GM18868 (cell line): ENCODE results near the gene CPXM1.

Source experiments
- ATAC-seq: cut with Tn5 transposase; IDR thresholded peaks from one replicate; pipeline ENCODE4 v1.9.1; 2021; ENCODE audit warnings: mild to moderate bottlenecking, moderate library complexity; ENCODE audit not compliant: unreplicated experiment

CPXM1 gene

DNA sequence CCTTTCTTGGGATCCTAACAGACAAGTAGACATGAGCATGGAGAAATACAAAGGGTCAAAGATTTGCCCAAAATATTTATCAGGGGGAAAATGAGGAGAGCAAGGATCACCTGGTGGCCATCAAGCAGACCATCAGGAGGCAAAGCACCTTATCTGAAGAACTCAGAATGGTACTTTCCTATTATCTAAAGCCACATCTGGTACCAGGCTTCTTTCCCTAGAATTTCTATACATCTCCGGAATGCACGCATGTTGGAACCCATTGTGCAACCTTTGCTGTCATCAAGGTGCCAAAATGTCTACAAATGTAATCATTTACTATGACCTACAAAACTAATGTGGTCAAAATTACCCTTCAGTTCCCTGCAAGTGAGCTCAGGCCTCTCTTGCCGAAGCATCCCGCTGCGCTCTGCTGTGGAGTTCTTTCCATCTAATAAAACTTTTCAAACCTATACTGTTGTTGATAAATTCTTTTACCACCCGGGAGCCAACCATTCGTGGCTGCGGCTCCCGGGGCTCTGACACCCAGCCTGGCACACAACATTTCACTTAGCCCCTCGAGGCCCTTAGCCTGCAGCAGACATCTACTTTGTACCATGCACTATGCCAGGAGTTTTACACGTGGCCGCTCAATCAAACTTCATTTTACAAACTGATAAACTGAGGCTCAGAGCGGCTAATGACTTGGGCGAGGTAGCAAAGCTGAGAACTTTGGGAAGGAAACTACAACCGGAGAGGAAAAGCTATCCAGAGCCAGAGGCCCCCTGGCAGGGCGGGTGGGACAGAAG, 3.8 kb upstream of the CPXM1 start:
- no peak for ATAC-seq

GRCh38 chr20:2801286-2801728, 880 bp upstream of the CPXM1 start:
- ATAC-seq, result no peak

GRCh38 chr20:2799688-2800520, 523 bp downstream of the CPXM1 start:
- no peak for ATAC-seq

- ATAC-seq, result no peak
These were observed 1.2 kb downstream of the CPXM1 start for GRCh38 chr20:2799271-2799670.

GRCh38 chr20:2798814-2799213, 1.6 kb downstream of the CPXM1 start:
- ATAC-seq, result no peak

- no peak for ATAC-seq
These were observed 2.2 kb downstream of the CPXM1 start for GRCh38 chr20:2798095-2798805.

DNA sequence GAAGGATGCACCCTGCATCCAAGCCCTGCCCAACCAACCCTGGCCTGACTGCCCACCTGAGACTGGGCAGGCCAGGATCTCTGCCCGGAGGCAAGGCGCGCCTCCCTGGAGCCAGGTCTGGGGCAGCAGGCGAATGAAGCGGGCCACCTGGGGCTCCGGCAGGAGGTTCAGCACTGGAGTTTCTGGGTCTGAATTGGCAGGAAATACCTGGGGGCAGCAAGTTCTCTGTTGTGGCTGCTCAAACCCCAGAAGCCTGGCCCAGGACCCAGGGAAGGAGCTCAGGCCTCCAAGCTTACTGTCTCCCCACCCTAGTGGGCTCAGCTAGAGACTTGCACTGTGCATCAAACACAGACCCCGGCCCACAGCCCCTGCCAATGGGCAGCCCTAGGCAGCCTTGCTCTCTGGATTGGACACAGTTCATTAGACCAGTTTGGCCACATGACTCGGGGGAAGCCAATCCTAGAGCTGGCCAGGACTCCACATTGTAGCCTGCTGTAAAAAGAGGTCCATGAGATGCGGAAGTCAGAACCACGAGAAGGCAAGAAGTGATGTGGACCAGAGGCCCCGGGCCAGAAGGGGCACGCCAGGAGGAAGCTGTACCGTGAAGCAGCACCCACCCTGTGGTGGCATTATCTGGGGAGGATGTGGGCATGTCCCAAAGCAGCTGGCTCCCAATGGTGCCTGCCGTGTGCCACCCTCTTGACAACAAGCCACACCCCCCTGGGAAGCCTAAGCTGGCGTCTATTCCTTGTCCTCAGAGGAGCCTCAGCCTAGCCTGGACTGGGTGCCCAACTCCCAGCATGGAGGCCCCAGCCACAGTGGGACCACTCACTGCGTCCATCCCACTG, 3.1 kb downstream of the CPXM1 start:
- ATAC-seq, result no peak

DNA sequence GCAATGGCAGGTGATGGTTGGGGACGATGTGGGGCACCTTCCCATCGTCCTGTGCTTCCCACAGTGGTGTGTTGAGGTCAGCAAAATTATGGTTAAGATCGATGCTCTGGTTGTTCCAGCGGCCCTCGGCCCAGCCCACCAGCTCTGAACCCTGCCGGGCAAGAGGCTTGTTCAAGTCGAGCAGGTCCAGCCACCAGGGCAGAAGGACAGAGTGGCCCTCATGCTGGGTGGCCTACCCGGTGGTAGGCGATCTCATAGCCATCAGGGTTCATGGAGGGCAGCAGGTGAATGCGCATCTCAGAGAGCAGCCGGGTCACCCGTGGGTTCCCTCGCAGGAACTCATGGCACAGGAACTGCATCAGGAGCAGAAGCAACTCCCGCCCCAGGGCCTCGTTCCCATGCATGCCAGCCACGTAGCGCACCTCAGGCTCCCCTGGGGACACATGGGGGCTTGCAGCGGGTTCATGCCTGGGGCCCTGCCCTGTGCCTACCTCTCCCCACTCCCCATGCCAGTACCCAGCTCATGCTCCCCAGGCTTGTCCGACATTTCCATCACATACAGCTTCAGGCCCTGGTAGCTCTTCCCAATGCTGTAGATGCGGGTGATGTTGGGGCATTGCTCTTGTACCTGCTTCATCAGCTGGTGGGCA, 4.3 kb downstream of the CPXM1 start:
- ATAC-seq, result no peak

DNA sequence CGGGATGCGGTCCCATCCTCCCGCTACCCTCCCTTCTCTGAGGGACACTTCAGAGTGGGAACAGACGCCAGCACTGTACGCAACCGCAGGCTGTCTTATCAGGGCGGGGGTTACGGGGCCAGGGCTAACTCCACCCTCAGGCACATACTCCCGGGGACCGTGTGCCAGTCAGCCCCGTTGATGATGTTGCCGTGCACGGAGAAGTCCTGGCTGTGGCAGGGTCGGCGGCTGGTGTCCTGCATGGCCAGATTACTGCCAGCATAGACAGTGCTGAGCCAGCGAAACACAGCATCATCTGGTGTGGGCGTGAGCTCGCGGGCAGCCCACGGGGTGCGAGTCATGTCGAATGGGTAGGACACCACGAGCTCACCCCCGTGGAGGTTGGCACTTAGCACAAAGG, 5.0 kb downstream of the CPXM1 start:
- no peak for ATAC-seq

DNA sequence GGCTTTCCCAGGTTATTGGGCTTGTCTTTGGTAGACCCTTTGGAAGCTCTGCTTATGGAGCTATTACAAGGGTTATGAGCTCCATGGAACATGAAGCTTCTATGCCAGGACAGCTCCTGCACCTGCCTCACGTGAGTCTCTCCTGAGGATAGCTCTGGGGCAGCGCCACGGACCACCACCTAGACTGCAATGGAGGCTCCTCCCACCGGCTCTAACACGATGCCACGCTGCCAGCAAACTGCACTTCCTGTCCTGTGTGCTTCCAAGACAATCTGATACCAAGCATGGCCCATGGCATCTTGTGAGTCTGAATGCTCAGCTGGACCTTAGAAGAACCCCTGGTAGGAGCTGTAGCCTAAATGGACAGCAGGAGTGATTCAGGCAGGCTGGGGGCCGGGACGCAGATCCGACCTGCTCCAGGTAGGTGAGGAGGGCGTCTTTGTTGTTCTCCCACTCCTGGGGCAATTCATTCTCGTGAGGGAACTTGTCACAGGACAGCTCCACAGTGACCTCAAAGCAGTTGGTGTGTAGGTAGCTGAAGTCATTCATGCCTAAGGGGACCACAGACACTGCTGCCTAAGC, 5.5 kb downstream of the CPXM1 start:
- ATAC-seq, result no peak

GRCh38 chr20:2794202-2794748, 6.2 kb downstream of the CPXM1 start:
- ATAC-seq, result no peak

GRCh38 chr20:2793471-2793870, 7.0 kb downstream of the CPXM1 start:
- no peak for ATAC-seq

GRCh38 chr20:2783908-2784566, 16.4 kb downstream of the CPXM1 start:
- ATAC-seq, result no peak

DNA sequence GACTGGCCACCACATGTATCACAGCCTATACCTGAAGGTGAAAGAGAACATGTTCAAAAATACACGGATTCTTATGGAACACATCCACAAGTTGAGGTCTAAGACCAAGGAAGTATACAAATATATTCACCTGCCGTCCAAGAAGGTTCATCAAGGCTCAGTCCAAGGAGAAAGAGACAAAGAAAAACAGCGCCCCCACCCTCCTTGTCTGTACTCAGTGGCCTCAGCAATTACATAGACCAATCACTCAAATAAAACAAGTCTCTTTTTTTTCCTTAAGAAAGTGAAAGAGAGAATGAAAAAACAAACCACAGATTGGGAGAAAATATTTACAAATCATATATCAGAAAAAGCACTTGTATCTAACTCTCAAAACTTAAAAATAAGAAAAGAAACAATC, 19.5 kb downstream of the CPXM1 start:
- ATAC-seq, result no peak

DNA sequence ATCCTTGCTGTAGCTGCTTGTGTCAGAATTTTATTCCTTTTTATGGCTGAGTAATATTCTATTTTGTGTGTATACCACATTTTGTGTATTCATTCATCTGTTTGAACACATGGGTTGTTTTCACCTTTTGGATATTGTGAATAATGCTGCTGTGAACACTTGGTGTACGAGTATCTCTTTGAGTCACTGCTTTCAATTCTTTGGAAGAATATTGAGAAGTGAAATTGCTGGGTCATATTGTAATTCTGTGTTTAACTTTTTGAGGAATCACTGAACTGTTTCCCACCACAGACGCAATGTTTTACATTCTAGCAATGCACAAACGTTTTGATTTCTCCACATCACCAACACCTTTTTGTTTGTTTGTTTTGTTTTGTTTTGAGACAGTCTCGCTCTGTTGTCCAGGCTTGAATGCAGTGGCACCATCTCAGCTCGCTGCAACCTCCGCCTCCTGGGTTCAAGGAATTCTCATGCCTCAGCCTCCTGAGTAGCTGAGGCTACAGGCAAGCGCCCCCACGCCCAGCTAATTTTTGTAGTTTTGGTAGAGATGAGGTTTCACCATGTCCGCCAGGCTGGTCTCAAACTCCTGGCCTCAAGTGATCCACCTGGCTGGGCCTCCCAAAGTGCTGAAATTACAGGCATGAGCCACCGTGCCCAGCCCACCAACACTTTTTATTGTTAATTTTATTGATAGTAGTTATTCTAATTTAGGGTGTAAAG, 21.7 kb downstream of the CPXM1 start:
- ATAC-seq, result no peak

GRCh38 chr20:2775139-2775538, 25.3 kb downstream of the CPXM1 start:
- ATAC-seq, result no peak

DNA sequence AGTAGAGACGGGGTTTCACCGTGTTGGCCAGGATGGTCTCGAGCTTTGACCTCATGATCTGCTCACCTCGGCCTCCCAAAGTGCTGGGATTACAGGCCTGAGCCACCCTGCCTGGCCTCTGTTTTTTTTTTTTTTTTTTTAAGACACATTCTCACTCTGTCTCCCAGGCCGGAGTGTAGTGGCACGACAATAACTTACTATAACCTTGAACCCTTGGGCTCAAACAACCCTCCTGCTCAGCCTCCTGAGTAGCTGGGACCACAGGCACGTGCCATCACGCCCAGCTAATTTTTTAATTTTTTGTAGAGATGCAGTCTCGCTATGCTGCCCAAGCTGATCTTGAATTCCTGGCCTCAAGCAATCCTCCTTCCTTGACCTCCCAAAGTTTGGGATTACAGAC, 26.6 kb downstream of the CPXM1 start:
- ATAC-seq, result no peak

GRCh38 chr20:2771631-2772080, 28.8 kb downstream of the CPXM1 start:
- no peak for ATAC-seq
